ENCODE data around the gene AUTS2.
A peak's percentile ranks its signal among the peaks of the same experiment; 100 is the strongest.

Gene AUTS2

DNA sequence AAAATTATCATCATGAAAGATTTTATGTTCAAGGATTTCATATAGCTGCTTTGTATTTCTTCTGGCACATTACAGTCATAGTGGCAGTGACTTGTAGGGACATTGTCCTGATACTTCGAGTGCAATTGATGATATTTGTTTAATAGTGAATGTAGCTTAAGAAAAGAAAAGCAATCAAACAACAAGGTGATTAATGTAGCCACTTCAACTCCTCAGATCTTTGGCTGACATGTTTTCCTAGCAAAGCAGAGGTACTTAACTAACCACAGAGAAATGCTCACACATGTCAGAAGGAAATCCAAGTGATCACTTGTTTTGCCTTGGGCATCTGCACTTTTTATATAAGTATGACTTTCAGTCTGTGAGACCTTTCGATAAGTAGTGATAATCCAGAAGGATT lies 470.3 kb downstream of the AUTS2 start:
- peak overlapping the region in 1 of 3 experiments; percentile 22 for H3K27ac Mint-ChIP-seq
- no peaks in the 10 kb centered on the region for H3K27me3 Mint-ChIP-seq (ENCODE audit: low read depth)
- no peaks in the 10 kb centered on the region for H3K36me3 Mint-ChIP-seq (ENCODE audit: low read depth)
- peaks cover 28% of the 10 kb centered on the region for H3K4me1 Mint-ChIP-seq
- H3K4me3 Mint-ChIP-seq = no peak overlapping the region
- TF ChIP-seq, protein P1, sequence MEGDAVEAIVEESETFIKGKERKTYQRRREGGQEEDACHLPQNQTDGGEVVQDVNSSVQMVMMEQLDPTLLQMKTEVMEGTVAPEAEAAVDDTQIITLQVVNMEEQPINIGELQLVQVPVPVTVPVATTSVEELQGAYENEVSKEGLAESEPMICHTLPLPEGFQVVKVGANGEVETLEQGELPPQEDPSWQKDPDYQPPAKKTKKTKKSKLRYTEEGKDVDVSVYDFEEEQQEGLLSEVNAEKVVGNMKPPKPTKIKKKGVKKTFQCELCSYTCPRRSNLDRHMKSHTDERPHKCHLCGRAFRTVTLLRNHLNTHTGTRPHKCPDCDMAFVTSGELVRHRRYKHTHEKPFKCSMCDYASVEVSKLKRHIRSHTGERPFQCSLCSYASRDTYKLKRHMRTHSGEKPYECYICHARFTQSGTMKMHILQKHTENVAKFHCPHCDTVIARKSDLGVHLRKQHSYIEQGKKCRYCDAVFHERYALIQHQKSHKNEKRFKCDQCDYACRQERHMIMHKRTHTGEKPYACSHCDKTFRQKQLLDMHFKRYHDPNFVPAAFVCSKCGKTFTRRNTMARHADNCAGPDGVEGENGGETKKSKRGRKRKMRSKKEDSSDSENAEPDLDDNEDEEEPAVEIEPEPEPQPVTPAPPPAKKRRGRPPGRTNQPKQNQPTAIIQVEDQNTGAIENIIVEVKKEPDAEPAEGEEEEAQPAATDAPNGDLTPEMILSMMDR (IDR thresholded peaks at IDR 0.05; ENCODE audit: unreplicated experiment in 3 of 3) = no peak
- no peaks in the 10 kb centered on the region for H3K9me3 Mint-ChIP-seq

DNA sequence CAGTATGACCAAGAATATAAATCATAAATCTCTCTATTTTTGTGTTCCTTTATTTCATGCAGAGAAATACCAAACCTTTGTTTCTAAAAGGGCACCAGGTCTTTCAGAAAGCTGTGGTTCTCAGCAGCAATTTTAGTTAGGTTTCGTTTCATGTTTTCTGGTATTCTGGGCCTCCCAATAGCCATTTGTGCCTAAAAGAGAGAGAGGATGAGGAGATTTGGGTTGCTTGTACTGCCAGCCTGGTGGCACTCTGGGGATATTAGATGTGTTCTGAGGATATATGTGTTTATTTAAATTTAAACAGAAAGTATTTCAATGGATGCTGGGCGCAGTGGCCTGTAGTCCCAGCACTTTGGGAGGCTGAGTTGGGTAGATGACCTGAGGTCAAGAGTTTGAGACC lies 471.7 kb downstream of the AUTS2 start:
- Mint-ChIP-seq H3K27ac (no peak overlapping the region), H3K4me3 (no peak overlapping the region), H3K4me1 (peaks cover 30% of the 10 kb centered on the region), H3K9me3 (no peaks in the 10 kb centered on the region), H3K27me3 (ENCODE audit: low read depth) (no peaks in the 10 kb centered on the region), H3K36me3 (ENCODE audit: low read depth) (no peaks in the 10 kb centered on the region)
- TF ChIP-seq, protein P1 (IDR thresholded peaks at IDR 0.05; ENCODE audit: unreplicated experiment in 3 of 3) = no peak

DNA sequence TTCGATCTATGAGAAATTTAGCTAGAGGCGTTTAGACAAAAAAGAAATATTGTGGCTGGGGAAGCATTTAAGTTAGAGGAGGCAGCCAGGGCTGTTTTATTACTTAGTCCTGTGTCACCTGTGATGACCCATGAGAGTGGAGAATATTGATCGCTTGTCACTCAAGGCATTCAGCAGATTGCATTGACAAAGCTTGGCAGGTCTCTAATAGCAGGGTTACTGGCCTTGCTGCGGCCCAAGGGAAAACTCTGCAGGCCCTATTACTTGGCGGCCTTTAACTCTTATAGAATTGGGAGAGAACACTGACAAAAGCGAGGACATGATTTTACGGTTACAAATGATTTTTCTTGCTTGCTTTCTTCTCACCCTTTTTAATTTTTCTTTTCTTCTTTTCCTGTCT lies 473.5 kb downstream of the AUTS2 start:
- Mint-ChIP-seq H3K36me3 (ENCODE audit: low read depth) (no peaks in the 10 kb centered on the region), H3K9me3 (no peaks in the 10 kb centered on the region), H3K27me3 (ENCODE audit: low read depth) (no peaks in the 10 kb centered on the region), H3K4me3 (peak overlapping the region in 1 of 3 experiments; percentile 22), H3K27ac (peak overlapping the region; percentile 54 to 96 (median 89)), H3K4me1 (peaks cover 44% of the 10 kb centered on the region)
- TF ChIP-seq, protein P1 (IDR thresholded peaks at IDR 0.05; ENCODE audit: unreplicated experiment in 3 of 3) = no peak

DNA sequence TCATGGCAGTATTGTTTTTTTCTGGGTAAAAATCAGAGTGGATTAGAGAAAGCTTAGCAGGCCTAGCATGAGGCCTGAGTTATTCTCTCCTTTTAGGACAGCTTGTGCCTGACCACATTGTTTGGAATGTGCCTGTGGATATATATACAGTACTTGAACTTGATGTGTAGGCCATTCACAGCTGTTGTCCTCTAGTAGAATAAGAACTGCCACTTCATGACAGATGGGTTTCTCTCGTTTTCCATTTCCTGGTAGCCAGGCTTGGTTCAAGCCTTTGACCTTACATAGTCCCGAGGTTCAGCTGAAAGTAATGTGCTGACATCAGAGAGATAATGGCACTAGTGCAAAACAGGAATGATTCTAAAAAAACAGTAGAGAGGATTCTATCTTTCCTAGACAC lies 473.9 kb downstream of the AUTS2 start:
- Mint-ChIP-seq H3K27me3 (ENCODE audit: low read depth) (no peaks in the 10 kb centered on the region), H3K4me3 (peak overlapping the region in 1 of 3 experiments; percentile 22), H3K4me1 (peaks cover 47% of the 10 kb centered on the region), H3K36me3 (ENCODE audit: low read depth) (no peaks in the 10 kb centered on the region), H3K27ac (peak overlapping the region; percentile 54 to 96 (median 89)), H3K9me3 (no peaks in the 10 kb centered on the region)
- TF ChIP-seq, protein P1 (IDR thresholded peaks at IDR 0.05; ENCODE audit: unreplicated experiment in 3 of 3) = no peak

DNA sequence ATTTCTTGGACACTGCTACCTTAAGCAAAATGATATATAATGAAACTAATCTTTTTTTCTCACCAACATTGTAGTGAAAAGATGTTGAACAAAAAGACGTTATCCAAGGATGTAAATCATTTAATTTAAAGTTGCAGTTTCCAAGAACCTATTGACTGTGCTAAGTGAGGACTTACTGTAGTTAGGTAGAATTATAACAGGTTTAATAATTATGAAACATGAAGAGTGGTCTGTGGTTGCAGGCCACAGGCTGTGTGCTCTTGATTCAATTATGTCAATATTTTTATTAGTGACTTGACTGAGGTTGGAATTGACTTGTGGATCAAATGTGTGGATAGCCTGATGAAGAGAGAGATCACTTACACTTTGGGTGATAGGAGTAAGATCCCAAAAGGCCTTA lies 478.1 kb downstream of the AUTS2 start:
- Mint-ChIP-seq H3K9me3 (peaks cover 6% of the 10 kb centered on the region), H3K36me3 (ENCODE audit: low read depth) (peaks cover 9% of the 10 kb centered on the region), H3K4me3 (no peak overlapping the region), H3K27ac (peak overlapping the region in 1 of 3 experiments; percentile 54), H3K27me3 (ENCODE audit: low read depth) (no peaks in the 10 kb centered on the region), H3K4me1 (peaks cover 44% of the 10 kb centered on the region)
- TF ChIP-seq, protein P1 (IDR thresholded peaks at IDR 0.05; ENCODE audit: unreplicated experiment in 3 of 3) = no peak

DNA sequence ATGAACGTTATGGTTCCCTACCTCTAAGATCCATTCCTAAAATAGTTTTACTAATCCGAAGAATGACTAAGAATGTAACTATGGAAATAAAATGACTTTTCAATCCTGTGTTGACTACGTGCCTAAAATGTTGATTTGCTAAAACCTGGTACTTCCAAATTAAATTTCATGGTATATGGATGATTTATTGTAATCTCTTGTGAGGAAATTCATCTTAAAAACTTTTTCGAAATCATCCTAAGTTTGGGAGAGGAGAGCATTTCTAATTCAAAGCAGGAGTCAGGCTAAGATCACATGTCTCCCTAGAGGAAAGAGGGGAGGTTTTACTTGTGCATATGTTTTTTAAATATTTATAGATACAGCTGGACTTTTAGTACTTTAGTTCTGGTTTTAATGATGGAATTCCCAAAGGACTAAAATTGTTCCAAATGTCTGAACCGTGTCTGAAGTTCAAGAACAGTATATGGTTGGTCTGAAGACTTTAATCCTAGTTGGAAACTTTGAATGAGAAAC lies 483.9 kb downstream of the AUTS2 start:
- H3K27ac Mint-ChIP-seq = peak overlapping the region; percentile 41 to 86 (median 56)
- peaks cover 18% of the 10 kb centered on the region for H3K9me3 Mint-ChIP-seq
- no peaks in the 10 kb centered on the region for H3K27me3 Mint-ChIP-seq (ENCODE audit: low read depth)
- H3K36me3 Mint-ChIP-seq (ENCODE audit: low read depth) = peaks cover 33% of the 10 kb centered on the region
- TF ChIP-seq, protein P1 (IDR thresholded peaks at IDR 0.05; ENCODE audit: unreplicated experiment in 3 of 3) = no peak
- H3K4me3 Mint-ChIP-seq = peak overlapping the region in 1 of 3 experiments; percentile 4
- H3K4me1 Mint-ChIP-seq = peaks cover 18% of the 10 kb centered on the region
